Astrocyte of the cerebellum (primary cell): ENCODE data around the gene EMILIN2.

ENCODE experiments used
- DNase-seq: peaks from one replicate; pipeline ENCODE4 v3.0.0-alpha.2; 2011; ENCODE audit warnings: low read depth
- H3K4me3 ChIP-seq: 2 replicates; pipeline ENCODE4 v1.5.1; 2011; ENCODE audit warnings: mild to moderate bottlenecking, low read depth, low read length, moderate library complexity
- in situ Hi-C: cut with HindIII; loops from 2 replicates; pipeline ENCODE4 v1.10.0; 2017; ENCODE audit warnings: low sequenced_read_pairs
- TF ChIP-seq, protein P1 (sequence below): IDR thresholded peaks from 2 replicates; pipeline ENCODE4 v1.5.1; 2012; ENCODE audit warnings: low read length, low read depth, moderate library complexity, mild to moderate bottlenecking; ENCODE audit errors: missing control alignments

EMILIN2 gene

DNA sequence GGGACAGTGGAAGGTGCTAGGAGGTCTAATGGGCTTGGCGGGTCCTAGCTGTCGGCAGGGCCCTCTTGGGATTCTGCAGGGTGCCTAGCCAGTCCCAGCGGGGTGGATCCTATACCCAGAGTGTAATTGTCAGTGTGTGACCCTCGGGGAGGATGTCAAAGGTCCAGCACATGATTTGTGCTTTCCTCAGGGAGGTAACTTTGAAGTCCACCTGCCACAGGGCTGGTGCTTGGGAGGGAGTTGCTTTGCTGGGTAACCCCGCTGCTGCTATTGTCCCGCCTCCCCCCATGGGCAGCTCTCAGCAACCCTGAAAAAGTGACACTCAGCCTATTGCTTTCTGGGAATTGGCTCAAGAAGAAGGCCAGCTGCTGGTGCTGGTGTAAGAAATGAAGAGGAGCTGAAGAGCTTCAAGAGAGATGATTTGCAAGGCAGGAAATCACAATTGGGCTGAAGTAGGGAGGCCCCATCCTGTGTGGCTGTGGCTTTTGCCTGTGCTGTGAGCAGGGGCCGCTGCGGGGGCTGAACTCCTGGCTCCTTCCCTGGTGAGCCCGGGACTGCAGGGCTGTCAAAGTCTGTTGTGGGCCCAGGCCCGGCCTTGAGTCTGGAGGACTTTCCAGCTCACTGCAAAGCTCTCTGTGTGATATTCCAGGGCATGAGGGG is 36.4 kb downstream of the EMILIN2 start:
- no peak overlapping the region for H3K4me3 ChIP-seq
- TF ChIP-seq, protein P1, sequence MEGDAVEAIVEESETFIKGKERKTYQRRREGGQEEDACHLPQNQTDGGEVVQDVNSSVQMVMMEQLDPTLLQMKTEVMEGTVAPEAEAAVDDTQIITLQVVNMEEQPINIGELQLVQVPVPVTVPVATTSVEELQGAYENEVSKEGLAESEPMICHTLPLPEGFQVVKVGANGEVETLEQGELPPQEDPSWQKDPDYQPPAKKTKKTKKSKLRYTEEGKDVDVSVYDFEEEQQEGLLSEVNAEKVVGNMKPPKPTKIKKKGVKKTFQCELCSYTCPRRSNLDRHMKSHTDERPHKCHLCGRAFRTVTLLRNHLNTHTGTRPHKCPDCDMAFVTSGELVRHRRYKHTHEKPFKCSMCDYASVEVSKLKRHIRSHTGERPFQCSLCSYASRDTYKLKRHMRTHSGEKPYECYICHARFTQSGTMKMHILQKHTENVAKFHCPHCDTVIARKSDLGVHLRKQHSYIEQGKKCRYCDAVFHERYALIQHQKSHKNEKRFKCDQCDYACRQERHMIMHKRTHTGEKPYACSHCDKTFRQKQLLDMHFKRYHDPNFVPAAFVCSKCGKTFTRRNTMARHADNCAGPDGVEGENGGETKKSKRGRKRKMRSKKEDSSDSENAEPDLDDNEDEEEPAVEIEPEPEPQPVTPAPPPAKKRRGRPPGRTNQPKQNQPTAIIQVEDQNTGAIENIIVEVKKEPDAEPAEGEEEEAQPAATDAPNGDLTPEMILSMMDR: no peak
- in situ Hi-C loops: no loop called here
- DNase-seq: no peak

DNA sequence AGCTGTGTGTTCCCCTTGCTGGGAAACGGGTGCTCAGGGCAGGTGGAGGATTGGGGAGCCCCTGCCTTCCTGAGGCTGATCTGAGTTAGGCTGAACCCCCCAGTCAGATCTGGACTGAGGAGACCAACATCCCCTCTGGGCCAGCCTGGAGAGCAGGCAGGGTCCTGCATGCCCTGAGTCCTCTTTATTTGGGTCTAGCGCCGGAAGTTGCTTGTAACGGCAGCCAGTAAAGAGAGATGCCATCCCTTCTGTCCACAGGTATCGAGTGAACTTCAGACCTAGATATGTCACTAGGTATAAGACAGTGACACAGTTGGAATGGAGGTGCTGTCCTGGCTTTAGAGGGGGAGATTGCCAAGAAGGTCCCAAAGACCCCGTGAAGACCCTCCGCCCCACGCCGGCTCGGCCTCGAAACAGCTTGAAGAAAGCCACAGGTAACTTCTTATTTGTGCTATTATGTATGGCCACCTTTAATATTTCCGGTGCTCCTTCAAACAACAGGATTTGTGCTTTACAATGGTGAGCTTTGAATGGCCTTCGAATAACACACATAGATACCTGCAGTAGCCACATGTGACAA is 38.0 kb downstream of the EMILIN2 start:
- in situ Hi-C loops: no loop called here
- TF ChIP-seq, protein P1: no peak
- no peak for DNase-seq
- H3K4me3 ChIP-seq: no peak overlapping the region

GRCh38 chr18:2887470-2887869 is 40.7 kb downstream of the EMILIN2 start:
- in situ Hi-C loops: no loop called here
- TF ChIP-seq, protein P1: no peak
- no peak for DNase-seq
- no peak overlapping the region for H3K4me3 ChIP-seq

DNA sequence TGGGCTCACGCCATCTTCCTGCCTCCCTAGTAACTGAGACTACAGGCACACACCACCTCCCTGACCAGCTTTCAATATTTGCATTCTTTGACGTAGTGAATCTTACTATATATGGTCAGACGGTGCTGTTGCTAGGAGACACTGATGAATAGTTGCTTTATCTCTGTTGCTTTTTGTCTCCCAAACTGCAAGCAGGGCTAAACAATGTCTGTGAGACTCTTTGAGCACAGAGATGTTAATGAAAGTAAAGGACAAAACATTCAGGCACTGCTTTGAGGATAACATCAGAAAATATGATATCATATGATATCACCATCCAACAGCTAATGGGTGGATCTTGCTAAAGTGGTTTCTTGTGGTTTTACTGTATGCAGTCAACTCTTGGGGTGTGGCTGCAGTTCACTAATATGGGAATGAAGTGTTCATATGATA is 43.0 kb downstream of the EMILIN2 start:
- in situ Hi-C loops: no loop called here

DNA sequence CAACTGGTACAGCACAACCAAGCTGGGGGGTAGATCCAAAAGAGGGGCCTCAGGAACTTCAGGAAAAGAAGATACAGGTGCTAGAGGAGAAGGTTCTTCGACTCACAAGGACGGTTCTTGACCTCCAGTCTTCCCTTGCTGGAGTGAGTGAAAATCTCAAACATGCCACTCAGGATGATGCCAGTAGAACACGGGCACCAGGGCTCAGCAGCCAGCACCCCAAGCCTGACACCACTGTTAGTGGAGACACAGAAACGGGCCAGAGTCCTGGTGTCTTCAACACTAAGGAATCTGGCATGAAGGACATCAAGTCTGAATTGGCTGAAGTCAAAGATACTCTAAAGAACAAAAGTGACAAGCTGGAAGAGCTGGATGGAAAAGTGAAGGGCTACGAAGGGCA is 43.8 kb downstream of the EMILIN2 start:
- H3K4me3 ChIP-seq: no peak overlapping the region
- no peak for DNase-seq
- TF ChIP-seq, protein P1: no peak
- in situ Hi-C loops: no loop called here

More for the DNA sequence above, 43.0 kb downstream of the EMILIN2 start:
- H3K4me3 ChIP-seq: no peak overlapping the region
- TF ChIP-seq, protein P1: no peak
- no peak for DNase-seq

GRCh38 chr18:2891526-2892431 is 45.0 kb downstream of the EMILIN2 start:
- no peak for DNase-seq
- TF ChIP-seq, protein P1: no peak
- no peak overlapping the region for H3K4me3 ChIP-seq
- in situ Hi-C loops: no loop called here
